Muscle layer of duodenum (tissue), 2 donors: ENCODE measurements around the gene TTC9C.
"Not testable (repeated sequence)": the region's sequence is repeated elsewhere in the genome, so short reads cannot be mapped to it uniquely, and the experiment has no call there.

Source experiments
- H3K27ac ChIP-seq: one replicate; pipeline ENCODE4 v1.7.0; 2013; ENCODE audit warnings: mild to moderate bottlenecking, low read length
- H3K27me3 ChIP-seq: one replicate; pipeline ENCODE4 v1.7.0; 2013; ENCODE audit warnings: low read depth, mild to moderate bottlenecking, control low read depth, low read length
- H3K36me3 ChIP-seq, 2 donors: one replicate each; pipeline ENCODE4 v1.7.0; 2013; ENCODE audit warnings: low read length in 2 of 2, control low read depth in 1 of 2, mild to moderate bottlenecking in 1 of 2; ENCODE audit not compliant: insufficient read depth in 2 of 2, control insufficient read depth in 1 of 2
- H3K4me1 ChIP-seq, 2 donors: one replicate each; pipeline ENCODE4 v1.7.0; 2013; ENCODE audit warnings: low read length in 2 of 2, mild to moderate bottlenecking in 2 of 2, control low read depth in 1 of 2, moderate library complexity in 1 of 2; ENCODE audit not compliant: insufficient read depth in 2 of 2, control insufficient read depth in 1 of 2
- H3K4me3 ChIP-seq, 2 donors: one replicate each; pipeline ENCODE4 v1.7.0; 2013; ENCODE audit warnings: low read length in 2 of 2, low read depth in 1 of 2, mild to moderate bottlenecking in 1 of 2
- H3K9me3 ChIP-seq, 2 donors: one replicate each; pipeline ENCODE4 v1.7.0; 2013; ENCODE audit warnings: low read length in 2 of 2, control low read depth in 1 of 2, mild to moderate bottlenecking in 1 of 2; ENCODE audit not compliant: control insufficient read depth in 1 of 2
- donor health status: healthy.

The TTC9C gene

DNA sequence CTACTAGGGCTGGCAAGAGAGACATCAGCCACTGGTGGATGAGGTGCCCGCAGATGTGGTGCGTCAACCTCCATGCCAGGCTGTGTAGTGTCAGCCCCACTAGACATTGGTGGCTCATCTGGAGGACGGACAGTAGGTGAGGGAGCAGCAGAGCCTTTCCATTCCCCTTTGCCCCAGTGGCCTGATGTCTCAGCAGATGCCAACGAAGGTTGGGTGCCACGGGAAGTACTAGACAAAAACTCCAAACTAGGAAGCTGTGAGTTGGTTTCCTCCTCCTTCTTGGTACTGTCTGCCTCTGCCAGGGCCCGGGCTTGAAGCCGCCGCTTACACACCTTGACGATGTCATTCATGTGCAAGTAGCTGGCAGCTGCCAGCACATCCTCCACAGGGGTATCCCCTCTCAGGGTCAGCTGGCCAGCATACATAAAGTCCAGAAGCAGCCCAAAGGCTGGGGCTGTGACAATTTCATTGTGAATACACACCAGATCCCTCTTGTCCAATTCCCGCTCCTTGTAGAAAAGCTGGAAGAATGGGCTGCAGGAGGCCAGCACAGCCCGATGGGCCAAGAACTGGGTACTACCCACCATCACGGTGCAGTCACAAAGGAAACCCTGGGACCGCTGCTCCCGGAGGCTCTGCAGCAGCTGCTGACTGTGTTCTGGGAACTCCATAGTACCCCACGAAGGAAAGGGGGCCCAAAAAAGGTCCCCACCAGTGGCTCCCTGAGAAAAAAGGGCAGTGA lies 24.9 kb downstream of the TTC9C start:
- Histone ChIP-seq H3K4me1 (peaks cover 5 to 17% of the 10 kb centered on the region in 2 donors), H3K27me3 (no peaks in the 10 kb centered on the region), H3K36me3 (peaks cover 0 to 11% of the 10 kb centered on the region in 2 donors), H3K4me3 (peak overlapping the region; percentile 62 to 90), H3K9me3 (no peaks in the 10 kb centered on the region), H3K27ac (peak overlapping the region; percentile 91)

GRCh38 chr11:62753736-62754603 lies 25.7 kb downstream of the TTC9C start, which contains the start of gene ZBTB3:
Gene ZBTB3 (minus strand): TSS chr11:62754160. CDS start chr11:62753664, 496 bp downstream.
- no peaks in the 10 kb centered on the region for H3K27me3 ChIP-seq
- peaks cover 0 to 11% of the 10 kb centered on the region in 2 donors for H3K36me3 ChIP-seq
- peak within 1 kb of the TSS; percentile 91 for H3K27ac ChIP-seq
- H3K4me3 ChIP-seq = peak within 1 kb of the TSS; percentile 62 to 90
- peaks cover 5 to 17% of the 10 kb centered on the region in 2 donors for H3K4me1 ChIP-seq
- H3K9me3 ChIP-seq = no peaks in the 10 kb centered on the region

DNA sequence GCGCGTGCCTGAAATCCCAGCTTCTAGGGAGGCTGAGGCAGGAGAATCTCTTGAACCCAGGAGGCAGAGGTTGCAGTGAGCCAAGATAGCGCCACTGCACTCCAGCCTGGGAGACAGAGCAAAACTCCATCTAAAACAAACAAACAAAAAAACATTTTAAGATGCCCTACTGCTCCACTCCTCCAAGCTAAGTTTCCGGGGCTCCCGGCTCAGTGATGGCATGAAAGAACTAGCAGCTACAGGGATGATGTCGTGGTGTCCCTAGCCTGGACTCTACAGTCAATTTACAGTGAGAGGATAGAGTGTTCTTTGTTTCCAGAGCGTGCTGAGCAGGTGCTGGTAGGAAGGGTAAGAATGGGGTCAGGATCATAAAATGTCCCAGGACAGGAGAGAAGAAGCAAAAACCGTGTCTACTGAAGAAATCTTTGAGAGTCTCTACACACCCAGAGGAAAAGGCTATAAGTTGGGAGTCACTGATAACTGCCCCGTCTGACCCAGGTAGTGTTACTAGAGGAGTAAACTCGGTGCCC lies 26.9 kb downstream of the TTC9C start:
- Histone ChIP-seq H3K9me3 (no peaks in the 10 kb centered on the region), H3K27ac (no peak overlapping the region), H3K4me3 (no peak overlapping the region), H3K27me3 (no peaks in the 10 kb centered on the region), H3K36me3 (peaks cover 0 to 11% of the 10 kb centered on the region in 2 donors), H3K4me1 (peaks cover 5 to 17% of the 10 kb centered on the region in 2 donors)

GRCh38 chr11:62757846-62758788 lies 29.8 kb downstream of the TTC9C start:
- Histone ChIP-seq H3K27ac (no peak overlapping the region), H3K27me3 (no peaks in the 10 kb centered on the region), H3K4me1 (peaks cover 16 to 22% of the 10 kb centered on the region in 2 donors), H3K9me3 (no peaks in the 10 kb centered on the region), H3K36me3 (peaks cover 0 to 3% of the 10 kb centered on the region in 2 donors), H3K4me3 (no peak overlapping the region)

DNA sequence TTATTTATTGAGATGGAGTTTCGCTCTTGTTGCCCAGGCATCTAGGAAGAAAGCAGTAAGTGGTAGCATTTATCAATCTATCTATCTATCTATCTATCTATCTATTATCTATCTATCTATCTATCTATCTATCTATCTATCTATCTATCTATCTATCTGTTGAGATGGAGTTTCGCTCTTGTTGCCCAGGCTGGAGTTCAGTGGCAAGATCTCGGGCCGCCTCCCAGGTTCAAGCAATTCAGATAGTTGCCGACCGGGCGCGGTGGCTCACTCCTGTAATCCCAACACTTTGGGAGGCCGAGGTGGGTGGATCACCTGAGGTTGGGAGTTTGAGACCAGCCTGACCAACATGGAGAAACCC lies 32.6 kb downstream of the TTC9C start:
- H3K27me3 ChIP-seq, H3K27ac ChIP-seq, H3K9me3 ChIP-seq: not testable (repeated sequence)
- Histone ChIP-seq H3K4me1 (peaks cover 11 to 18% of the 10 kb centered on the region in 2 donors), H3K4me3 (peak overlapping the region in 1 of 2 donors; percentile 98), H3K36me3 (peaks cover 7 to 19% of the 10 kb centered on the region in 2 donors)

GRCh38 chr11:62770778-62771143 lies 42.5 kb downstream of the TTC9C start:
- no peaks in the 10 kb centered on the region for H3K27me3 ChIP-seq
- H3K36me3 ChIP-seq = peaks cover 16 to 22% of the 10 kb centered on the region in 2 donors
- H3K27ac ChIP-seq = peak overlapping the region; percentile 62
- peaks cover 0 to 18% of the 10 kb centered on the region in 2 donors for H3K4me1 ChIP-seq
- no peaks in the 10 kb centered on the region for H3K9me3 ChIP-seq
- peak overlapping the region; percentile 73 to 77 for H3K4me3 ChIP-seq

DNA sequence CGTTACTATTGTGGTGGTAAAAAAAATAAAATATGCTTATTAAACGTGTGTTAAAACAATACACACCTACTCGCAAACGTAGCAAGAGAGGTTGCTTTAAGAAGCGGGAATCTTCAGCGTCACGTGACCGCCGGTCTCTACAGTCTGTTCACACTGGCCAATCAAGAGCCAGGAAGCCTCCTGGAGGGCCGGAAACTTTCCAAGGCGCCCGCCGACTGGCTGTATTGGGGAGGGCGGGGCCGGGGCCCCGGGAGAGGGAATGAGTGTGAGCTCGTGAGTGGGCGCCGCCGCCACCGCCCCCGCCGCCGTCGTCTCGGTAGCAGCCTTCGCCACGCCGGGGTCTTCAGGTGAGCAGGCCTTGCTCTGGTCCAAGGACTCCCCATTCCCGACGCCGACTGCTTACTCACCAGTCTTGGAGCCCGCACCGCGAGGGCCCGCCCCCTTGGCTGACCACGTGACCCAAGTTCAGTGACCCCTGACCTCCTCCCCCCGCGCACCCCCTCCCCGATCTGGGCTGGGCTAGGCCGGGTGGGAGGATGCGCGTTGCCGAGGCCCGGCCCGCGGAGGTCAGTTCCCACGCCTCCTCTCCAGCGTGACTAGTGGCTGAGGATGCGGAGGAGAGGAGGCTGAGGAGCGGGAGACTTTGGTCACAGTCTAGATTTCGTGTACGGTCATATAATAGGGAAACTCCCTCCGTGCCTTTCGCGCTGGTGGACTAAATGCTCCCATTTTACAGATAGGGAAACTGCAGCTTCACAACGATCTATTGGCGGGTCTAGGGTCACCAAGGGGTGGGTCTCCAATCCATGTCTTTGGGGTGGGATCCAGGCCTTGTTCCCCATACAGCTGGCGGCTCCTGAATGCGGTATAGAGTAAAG lies 43.1 kb downstream of the TTC9C start, which contains the start of gene TAF6L:
TSS of gene TAF6L (plus strand) at position 253 of the 878 bp plus-strand sequence. CDS start 4,388 bp downstream, outside the sequence.
- H3K4me3 ChIP-seq = peak within 1 kb of the TSS; percentile 73 to 77
- H3K9me3 ChIP-seq = no peaks in the 10 kb centered on the region
- H3K27ac ChIP-seq = peak within 1 kb of the TSS; percentile 62
- H3K36me3 ChIP-seq = peaks cover 17 to 22% of the 10 kb centered on the region in 2 donors
- peaks cover 0 to 18% of the 10 kb centered on the region in 2 donors for H3K4me1 ChIP-seq
- no peaks in the 10 kb centered on the region for H3K27me3 ChIP-seq

DNA sequence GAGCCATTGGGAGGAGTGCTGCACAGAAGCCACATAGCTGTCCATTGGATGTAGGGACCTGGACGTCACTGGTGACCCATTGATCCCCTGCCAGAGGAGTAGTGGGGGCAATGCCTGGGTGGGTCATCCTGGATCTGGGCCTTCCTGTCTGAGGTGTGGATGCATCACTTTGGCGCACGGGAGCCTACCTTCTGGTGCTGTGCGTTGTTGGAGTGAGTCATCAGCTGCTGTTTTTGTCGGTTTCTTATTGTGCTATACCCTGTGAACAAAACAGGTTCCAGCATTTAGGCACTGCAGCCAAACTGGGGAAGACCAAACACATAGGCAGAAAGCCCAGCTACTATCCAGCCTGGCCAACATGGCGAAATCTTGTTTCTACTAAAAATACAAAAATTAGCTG lies 46.1 kb downstream of the TTC9C start:
- Histone ChIP-seq H3K4me3 (no peak overlapping the region), H3K9me3 (no peaks in the 10 kb centered on the region), H3K27ac (no peak overlapping the region), H3K36me3 (peaks cover 20 to 28% of the 10 kb centered on the region in 2 donors), H3K4me1 (peaks cover 0 to 18% of the 10 kb centered on the region in 2 donors), H3K27me3 (no peaks in the 10 kb centered on the region)

- H3K4me1 ChIP-seq = peaks cover 0 to 8% of the 10 kb centered on the region in 2 donors
- peaks cover 20 to 28% of the 10 kb centered on the region in 2 donors for H3K36me3 ChIP-seq
- H3K9me3 ChIP-seq = no peaks in the 10 kb centered on the region
- H3K27me3 ChIP-seq = no peaks in the 10 kb centered on the region
- H3K4me3 ChIP-seq = no peak overlapping the region
- no peak overlapping the region for H3K27ac ChIP-seq
These were observed 47.4 kb downstream of the TTC9C start for GRCh38 chr11:62775646-62776045.

DNA sequence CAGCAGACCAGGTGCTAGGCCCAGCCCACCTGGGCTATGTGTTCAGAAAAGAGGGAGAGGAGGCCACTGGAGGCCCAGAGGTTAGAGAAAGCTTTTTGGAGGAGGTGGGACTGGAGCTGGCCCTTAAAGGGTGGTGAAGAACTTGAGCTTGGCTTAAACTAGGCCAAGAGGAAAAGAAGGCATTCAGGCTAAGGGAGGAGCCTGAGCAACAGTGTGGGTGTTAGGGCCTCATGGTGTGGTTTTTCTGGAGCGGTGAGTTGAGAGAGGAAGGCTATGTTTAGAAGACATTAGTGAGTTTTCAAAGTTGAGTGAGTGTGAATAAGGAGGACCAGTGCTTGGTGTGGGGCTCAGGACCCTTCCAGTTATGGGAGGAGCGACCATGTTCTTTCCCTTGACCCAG lies 49.1 kb downstream of the TTC9C start:
- no peaks in the 10 kb centered on the region for H3K9me3 ChIP-seq
- no peak overlapping the region for H3K27ac ChIP-seq
- H3K27me3 ChIP-seq = no peaks in the 10 kb centered on the region
- H3K4me1 ChIP-seq = no peaks in the 10 kb centered on the region
- no peak overlapping the region for H3K4me3 ChIP-seq
- peaks cover 24 to 34% of the 10 kb centered on the region in 2 donors for H3K36me3 ChIP-seq
